GM23338 (cell line): ENCODE data around the gene IGSF21. TPM values are rescaled to one million over a fixed set of nuclear protein-coding genes. Genes with fewer than 3 reads are reported as not detected.

Experiments used
- ATAC-seq: fragments of 200-7000 bp; cut with Tn5 transposase; 3 replicates; pipeline ENCODE4 v1.9.1; 2020
- DNase-seq: peaks from one replicate; pipeline ENCODE4 v3.0.0-alpha.2; 2015; ENCODE audit warnings: low spot score
- H2AFZ ChIP-seq: fragments of 200-600 bp; sonication (generic); 2 replicates; pipeline ENCODE4 v1.8.0; 2016; ENCODE audit warnings: antibody characterized with exemption, mild to moderate bottlenecking, moderate library complexity
- H3F3A ChIP-seq: fragments of 200-600 bp; sonication (generic); replicated peaks from 2 replicates; pipeline ENCODE4 v1.8.0; 2017; ENCODE audit warnings: antibody characterized with exemption, mixed run types, low read depth
- H3K27ac ChIP-seq: fragments of 200-600 bp; sonication (generic); 2 replicates; pipeline ENCODE4 v1.6.1; 2016; ENCODE audit warnings: low read depth
- H3K27me3 ChIP-seq: fragments of 200-600 bp; sonication (generic); 2 replicates; pipeline ENCODE4 v1.8.0; 2016; ENCODE audit warnings: mild to moderate bottlenecking, mixed run types, moderate library complexity; ENCODE audit not compliant: insufficient read depth
- H3K36me3 ChIP-seq: fragments of 200-600 bp; sonication (generic); 2 replicates; pipeline ENCODE4 v1.8.0; 2016; ENCODE audit warnings: mild to moderate bottlenecking; ENCODE audit not compliant: insufficient read depth
- H3K4me1 ChIP-seq: fragments of 200-600 bp; sonication (generic); 2 replicates; pipeline ENCODE4 v1.8.0; 2016; ENCODE audit warnings: mild to moderate bottlenecking, moderate library complexity; ENCODE audit not compliant: insufficient read depth
- H3K4me2 ChIP-seq: fragments of 200-600 bp; sonication (generic); 2 replicates; pipeline ENCODE4 v1.7.1; 2017; ENCODE audit warnings: mixed run types
- H3K4me3 ChIP-seq: fragments of 200-600 bp; sonication (generic); 2 replicates; pipeline ENCODE4 v1.6.1; 2016; ENCODE audit warnings: mixed run types
- H3K79me2 ChIP-seq: fragments of 200-600 bp; sonication (generic); replicated peaks from 2 replicates; pipeline ENCODE4 v1.8.0; 2017; ENCODE audit warnings: mild to moderate bottlenecking; ENCODE audit not compliant: insufficient read depth
- H3K9me2 ChIP-seq: fragments of 200-600 bp; sonication (generic); 2 replicates; pipeline ENCODE4 v1.8.0; 2017; ENCODE audit not compliant: insufficient read depth
- H4K20me1 ChIP-seq: fragments of 200-600 bp; sonication (generic); replicated peaks from 2 replicates; pipeline ENCODE4 v1.8.0; 2017; ENCODE audit warnings: mild to moderate bottlenecking; ENCODE audit not compliant: insufficient read depth
- H3K27ac Mint-ChIP-seq: 2 replicates; pipeline ENCODE4 v1.8.0; 2020; ENCODE audit warnings: inconsistent platforms, mild to moderate bottlenecking, moderate library complexity, mixed read lengths
- H3K27me3 Mint-ChIP-seq: 3 replicates; pipeline ENCODE4 v1.8.0; 2022; ENCODE audit warnings: low read depth, mild to moderate bottlenecking, moderate library complexity, mixed read lengths, inconsistent platforms; ENCODE audit not compliant: insufficient read depth, poor library complexity
- H3K36me3 Mint-ChIP-seq: 3 replicates; pipeline ENCODE4 v1.8.0; 2021; ENCODE audit warnings: low read depth, mild to moderate bottlenecking, inconsistent platforms, moderate library complexity, mixed read lengths
- H3K4me1 Mint-ChIP-seq: 3 replicates; pipeline ENCODE4 v1.8.0; 2020; ENCODE audit warnings: mild to moderate bottlenecking, inconsistent platforms, mixed read lengths
- H3K4me3 Mint-ChIP-seq: 3 replicates; pipeline ENCODE4 v1.8.0; 2021; ENCODE audit warnings: moderate library complexity, mild to moderate bottlenecking, inconsistent platforms, mixed read lengths
- H3K9me3 Mint-ChIP-seq: 3 replicates; pipeline ENCODE4 v1.8.0; 2020; ENCODE audit warnings: moderate library complexity, mild to moderate bottlenecking, inconsistent platforms, mixed read lengths
- CREB1 ChIP-seq: fragments of 250-450 bp; sonication (Bioruptor Pico); IDR thresholded peaks from 2 replicates; pipeline ENCODE4 v1.5.0; 2020; ENCODE audit warnings: low read depth, mild to moderate bottlenecking, moderate library complexity
- EZH2 ChIP-seq: fragments of 200-600 bp; sonication (generic); IDR thresholded peaks from one replicate; pipeline ENCODE4 v1.8.0; 2017; ENCODE audit warnings: antibody characterized with exemption, mild to moderate bottlenecking, low read depth; ENCODE audit not compliant: unreplicated experiment
- EZH2phosphoT487 ChIP-seq: fragments of 200-600 bp; sonication (generic); IDR thresholded peaks from one replicate; pipeline ENCODE4 v1.8.1; 2018; ENCODE audit warnings: antibody characterized with exemption; ENCODE audit not compliant: unreplicated experiment
- JUNB ChIP-seq: IDR thresholded peaks from one replicate; pipeline ENCODE4 v1.6.1; 2016; ENCODE audit warnings: antibody characterized with exemption; ENCODE audit not compliant: unreplicated experiment
- NANOG ChIP-seq: IDR thresholded peaks from 2 replicates; pipeline ENCODE4 v1.6.1; 2016; ENCODE audit warnings: antibody characterized with exemption, borderline replicate concordance
- POLR2AphosphoS5 ChIP-seq: IDR thresholded peaks from 2 replicates; pipeline ENCODE4 v1.6.1; 2016; ENCODE audit warnings: antibody characterized with exemption, low read depth
- STAT1 ChIP-seq: IDR thresholded peaks from one replicate; pipeline ENCODE4 v1.6.1; 2016; ENCODE audit warnings: antibody characterized with exemption; ENCODE audit not compliant: unreplicated experiment
- ZNF114 ChIP-seq: fragments of 250-450 bp; sonication (Bioruptor Pico); IDR thresholded peaks from 2 replicates; pipeline ENCODE4 v1.5.0; 2020; ENCODE audit warnings: mild to moderate bottlenecking, moderate library complexity
- ZNF331 ChIP-seq: fragments of 250-450 bp; sonication (Bioruptor Pico); IDR thresholded peaks from 2 replicates; pipeline ENCODE4 v1.5.0; 2020; ENCODE audit warnings: low read depth, mild to moderate bottlenecking, moderate library complexity
- polyA plus RNA-seq: library from polyadenylated mRNA; unstranded; fragments of >200 nt; fragmentation: Nextera tagmentation; extraction: Ambion mirVana; gene quantifications from 2 replicates; pipeline ENCODE4 v1.2.1, GENCODE V29; 2016
- total RNA-seq: library from RNA; depleted of rRNA; stranded (reverse); fragments of >200 nt; shearing (Covaris generic); gene quantifications from 2 replicates; pipeline ENCODE4 v1.2.3, GENCODE V29; 2014
- TF ChIP-seq, protein P1 (sequence below): IDR thresholded peaks from one replicate; pipeline ENCODE4 v1.6.1; 2018; ENCODE audit warnings: antibody characterized with exemption; ENCODE audit not compliant: unreplicated experiment
- TF ChIP-seq, protein P2 (sequence below): fragments of 250-450 bp; sonication (Bioruptor Pico); IDR thresholded peaks from 2 replicates; pipeline ENCODE4 v1.5.0; 2020; ENCODE audit warnings: mild to moderate bottlenecking, moderate library complexity
- TF ChIP-seq, protein P3 (sequence below), 2 experiments: fragments of 200-600 bp in 1 of 2; sonication (generic) in 1 of 2; conservative IDR thresholded peaks; 2 replicates each; pipeline versions ENCODE4 v1.5.1 to v1.6.1; 2016 to 2017; ENCODE audit warnings: antibody characterized with exemption in 2 of 2, low read depth in 2 of 2, mild to moderate bottlenecking in 2 of 2, moderate library complexity in 1 of 2
- TF ChIP-seq, protein P4 (sequence below): IDR thresholded peaks from 2 replicates; pipeline ENCODE4 v1.6.1; 2016; ENCODE audit warnings: antibody characterized with exemption

Gene IGSF21
- total and polyA plus RNA-seq, 2 experiments from 2014 or later = 15.6 to 15.7 TPM

DNA sequence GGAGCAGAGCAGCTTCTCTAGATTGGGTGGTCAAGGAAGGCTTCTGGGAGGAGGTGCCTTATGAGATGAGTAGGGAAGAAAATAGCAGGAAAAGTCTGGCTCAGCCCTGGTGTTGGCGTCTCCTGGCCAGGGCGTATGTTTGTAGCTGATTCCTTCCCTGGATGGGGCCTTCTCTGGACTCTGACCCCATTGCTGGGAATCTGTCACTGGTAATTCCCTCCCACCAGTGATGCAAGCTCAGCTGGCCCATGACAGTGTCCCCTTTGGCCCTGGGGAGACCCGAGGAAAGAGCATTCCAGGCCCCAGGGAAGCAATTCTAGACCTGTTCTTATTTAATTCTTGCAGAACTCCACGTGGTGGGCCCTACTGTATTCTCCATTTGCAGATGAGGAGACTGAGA is 20.7 kb downstream of the IGSF21 start:
- Histone ChIP-seq H3K27ac (no peak overlapping the region), H3K4me3 (no peak overlapping the region), H3K79me2 (peaks cover under 1% of the 10 kb centered on the region; the same call in 1 of the 2 replicates), H3K9me2 (no peaks in the 10 kb centered on the region), H3K4me2 (no peak overlapping the region), H4K20me1 (no peaks in the 10 kb centered on the region; the same call in 1 of the 2 replicates), H2AFZ (no peak overlapping the region), H3K27me3 (no peaks in the 10 kb centered on the region), H3K36me3 (no peaks in the 10 kb centered on the region), H3F3A (no peaks in the 10 kb centered on the region), H3K4me1 (peaks cover 15% of the 10 kb centered on the region)
- H3K4me1 Mint-ChIP-seq = peaks cover 38% of the 10 kb centered on the region
- no peak; the same call in 2 of the 3 replicates for ATAC-seq
- H3K27ac Mint-ChIP-seq = no peak overlapping the region
- DNase-seq = peak; percentile 26
- H3K9me3 Mint-ChIP-seq = no peaks in the 10 kb centered on the region
- peaks cover 12% of the 10 kb centered on the region for H3K27me3 Mint-ChIP-seq
- H3K4me3 Mint-ChIP-seq = no peak overlapping the region
- no peak for TF ChIP-seq ZNF331
- TF ChIP-seq EZH2 = no peak
- no peak for TF ChIP-seq CREB1 (CRISPR knock-in tag)
- TF ChIP-seq, protein P1, sequence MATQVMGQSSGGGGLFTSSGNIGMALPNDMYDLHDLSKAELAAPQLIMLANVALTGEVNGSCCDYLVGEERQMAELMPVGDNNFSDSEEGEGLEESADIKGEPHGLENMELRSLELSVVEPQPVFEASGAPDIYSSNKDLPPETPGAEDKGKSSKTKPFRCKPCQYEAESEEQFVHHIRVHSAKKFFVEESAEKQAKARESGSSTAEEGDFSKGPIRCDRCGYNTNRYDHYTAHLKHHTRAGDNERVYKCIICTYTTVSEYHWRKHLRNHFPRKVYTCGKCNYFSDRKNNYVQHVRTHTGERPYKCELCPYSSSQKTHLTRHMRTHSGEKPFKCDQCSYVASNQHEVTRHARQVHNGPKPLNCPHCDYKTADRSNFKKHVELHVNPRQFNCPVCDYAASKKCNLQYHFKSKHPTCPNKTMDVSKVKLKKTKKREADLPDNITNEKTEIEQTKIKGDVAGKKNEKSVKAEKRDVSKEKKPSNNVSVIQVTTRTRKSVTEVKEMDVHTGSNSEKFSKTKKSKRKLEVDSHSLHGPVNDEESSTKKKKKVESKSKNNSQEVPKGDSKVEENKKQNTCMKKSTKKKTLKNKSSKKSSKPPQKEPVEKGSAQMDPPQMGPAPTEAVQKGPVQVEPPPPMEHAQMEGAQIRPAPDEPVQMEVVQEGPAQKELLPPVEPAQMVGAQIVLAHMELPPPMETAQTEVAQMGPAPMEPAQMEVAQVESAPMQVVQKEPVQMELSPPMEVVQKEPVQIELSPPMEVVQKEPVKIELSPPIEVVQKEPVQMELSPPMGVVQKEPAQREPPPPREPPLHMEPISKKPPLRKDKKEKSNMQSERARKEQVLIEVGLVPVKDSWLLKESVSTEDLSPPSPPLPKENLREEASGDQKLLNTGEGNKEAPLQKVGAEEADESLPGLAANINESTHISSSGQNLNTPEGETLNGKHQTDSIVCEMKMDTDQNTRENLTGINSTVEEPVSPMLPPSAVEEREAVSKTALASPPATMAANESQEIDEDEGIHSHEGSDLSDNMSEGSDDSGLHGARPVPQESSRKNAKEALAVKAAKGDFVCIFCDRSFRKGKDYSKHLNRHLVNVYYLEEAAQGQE = no peak
- no peak for TF ChIP-seq ZNF114
- TF ChIP-seq, protein P2, sequence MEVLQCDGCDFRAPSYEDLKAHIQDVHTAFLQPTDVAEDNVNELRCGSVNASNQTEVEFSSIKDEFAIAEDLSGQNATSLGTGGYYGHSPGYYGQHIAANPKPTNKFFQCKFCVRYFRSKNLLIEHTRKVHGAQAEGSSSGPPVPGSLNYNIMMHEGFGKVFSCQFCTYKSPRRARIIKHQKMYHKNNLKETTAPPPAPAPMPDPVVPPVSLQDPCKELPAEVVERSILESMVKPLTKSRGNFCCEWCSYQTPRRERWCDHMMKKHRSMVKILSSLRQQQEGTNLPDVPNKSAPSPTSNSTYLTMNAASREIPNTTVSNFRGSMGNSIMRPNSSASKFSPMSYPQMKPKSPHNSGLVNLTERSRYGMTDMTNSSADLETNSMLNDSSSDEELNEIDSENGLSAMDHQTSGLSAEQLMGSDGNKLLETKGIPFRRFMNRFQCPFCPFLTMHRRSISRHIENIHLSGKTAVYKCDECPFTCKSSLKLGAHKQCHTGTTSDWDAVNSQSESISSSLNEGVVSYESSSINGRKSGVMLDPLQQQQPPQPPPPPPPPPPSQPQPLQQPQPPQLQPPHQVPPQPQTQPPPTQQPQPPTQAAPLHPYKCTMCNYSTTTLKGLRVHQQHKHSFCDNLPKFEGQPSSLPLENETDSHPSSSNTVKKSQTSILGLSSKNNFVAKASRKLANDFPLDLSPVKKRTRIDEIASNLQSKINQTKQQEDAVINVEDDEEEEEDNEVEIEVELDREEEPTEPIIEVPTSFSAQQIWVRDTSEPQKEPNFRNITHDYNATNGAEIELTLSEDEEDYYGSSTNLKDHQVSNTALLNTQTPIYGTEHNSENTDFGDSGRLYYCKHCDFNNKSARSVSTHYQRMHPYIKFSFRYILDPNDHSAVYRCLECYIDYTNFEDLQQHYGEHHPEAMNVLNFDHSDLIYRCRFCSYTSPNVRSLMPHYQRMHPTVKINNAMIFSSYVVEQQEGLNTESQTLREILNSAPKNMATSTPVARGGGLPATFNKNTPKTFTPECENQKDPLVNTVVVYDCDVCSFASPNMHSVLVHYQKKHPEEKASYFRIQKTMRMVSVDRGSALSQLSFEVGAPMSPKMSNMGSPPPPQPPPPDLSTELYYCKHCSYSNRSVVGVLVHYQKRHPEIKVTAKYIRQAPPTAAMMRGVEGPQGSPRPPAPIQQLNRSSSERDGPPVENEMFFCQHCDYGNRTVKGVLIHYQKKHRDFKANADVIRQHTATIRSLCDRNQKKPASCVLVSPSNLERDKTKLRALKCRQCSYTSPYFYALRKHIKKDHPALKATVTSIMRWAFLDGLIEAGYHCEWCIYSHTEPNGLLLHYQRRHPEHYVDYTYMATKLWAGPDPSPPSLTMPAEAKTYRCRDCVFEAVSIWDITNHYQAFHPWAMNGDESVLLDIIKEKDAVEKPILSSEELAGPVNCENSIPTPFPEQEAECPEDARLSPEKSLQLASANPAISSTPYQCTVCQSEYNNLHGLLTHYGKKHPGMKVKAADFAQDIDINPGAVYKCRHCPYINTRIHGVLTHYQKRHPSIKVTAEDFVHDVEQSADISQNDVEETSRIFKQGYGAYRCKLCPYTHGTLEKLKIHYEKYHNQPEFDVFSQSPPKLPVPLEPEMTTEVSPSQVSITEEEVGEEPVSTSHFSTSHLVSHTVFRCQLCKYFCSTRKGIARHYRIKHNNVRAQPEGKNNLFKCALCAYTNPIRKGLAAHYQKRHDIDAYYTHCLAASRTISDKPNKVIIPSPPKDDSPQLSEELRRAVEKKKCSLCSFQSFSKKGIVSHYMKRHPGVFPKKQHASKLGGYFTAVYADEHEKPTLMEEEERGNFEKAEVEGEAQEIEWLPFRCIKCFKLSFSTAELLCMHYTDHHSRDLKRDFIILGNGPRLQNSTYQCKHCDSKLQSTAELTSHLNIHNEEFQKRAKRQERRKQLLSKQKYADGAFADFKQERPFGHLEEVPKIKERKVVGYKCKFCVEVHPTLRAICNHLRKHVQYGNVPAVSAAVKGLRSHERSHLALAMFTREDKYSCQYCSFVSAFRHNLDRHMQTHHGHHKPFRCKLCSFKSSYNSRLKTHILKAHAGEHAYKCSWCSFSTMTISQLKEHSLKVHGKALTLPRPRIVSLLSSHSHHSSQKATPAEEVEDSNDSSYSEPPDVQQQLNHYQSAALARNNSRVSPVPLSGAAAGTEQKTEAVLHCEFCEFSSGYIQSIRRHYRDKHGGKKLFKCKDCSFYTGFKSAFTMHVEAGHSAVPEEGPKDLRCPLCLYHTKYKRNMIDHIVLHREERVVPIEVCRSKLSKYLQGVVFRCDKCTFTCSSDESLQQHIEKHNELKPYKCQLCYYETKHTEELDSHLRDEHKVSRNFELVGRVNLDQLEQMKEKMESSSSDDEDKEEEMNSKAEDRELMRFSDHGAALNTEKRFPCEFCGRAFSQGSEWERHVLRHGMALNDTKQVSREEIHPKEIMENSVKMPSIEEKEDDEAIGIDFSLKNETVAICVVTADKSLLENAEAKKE (CRISPR knock-in tag) = no peak
- TF ChIP-seq, protein P3, sequence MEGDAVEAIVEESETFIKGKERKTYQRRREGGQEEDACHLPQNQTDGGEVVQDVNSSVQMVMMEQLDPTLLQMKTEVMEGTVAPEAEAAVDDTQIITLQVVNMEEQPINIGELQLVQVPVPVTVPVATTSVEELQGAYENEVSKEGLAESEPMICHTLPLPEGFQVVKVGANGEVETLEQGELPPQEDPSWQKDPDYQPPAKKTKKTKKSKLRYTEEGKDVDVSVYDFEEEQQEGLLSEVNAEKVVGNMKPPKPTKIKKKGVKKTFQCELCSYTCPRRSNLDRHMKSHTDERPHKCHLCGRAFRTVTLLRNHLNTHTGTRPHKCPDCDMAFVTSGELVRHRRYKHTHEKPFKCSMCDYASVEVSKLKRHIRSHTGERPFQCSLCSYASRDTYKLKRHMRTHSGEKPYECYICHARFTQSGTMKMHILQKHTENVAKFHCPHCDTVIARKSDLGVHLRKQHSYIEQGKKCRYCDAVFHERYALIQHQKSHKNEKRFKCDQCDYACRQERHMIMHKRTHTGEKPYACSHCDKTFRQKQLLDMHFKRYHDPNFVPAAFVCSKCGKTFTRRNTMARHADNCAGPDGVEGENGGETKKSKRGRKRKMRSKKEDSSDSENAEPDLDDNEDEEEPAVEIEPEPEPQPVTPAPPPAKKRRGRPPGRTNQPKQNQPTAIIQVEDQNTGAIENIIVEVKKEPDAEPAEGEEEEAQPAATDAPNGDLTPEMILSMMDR (conservative IDR thresholded peaks at IDR 0.05; ENCODE audit: low read depth in 2 of 2) = no peak
- TF ChIP-seq STAT1 = no peak
- no peak for TF ChIP-seq JUNB
- TF ChIP-seq NANOG = no peak
- no peak for TF ChIP-seq POLR2AphosphoS5
- no peak for TF ChIP-seq EZH2phosphoT487
- TF ChIP-seq, protein P4, sequence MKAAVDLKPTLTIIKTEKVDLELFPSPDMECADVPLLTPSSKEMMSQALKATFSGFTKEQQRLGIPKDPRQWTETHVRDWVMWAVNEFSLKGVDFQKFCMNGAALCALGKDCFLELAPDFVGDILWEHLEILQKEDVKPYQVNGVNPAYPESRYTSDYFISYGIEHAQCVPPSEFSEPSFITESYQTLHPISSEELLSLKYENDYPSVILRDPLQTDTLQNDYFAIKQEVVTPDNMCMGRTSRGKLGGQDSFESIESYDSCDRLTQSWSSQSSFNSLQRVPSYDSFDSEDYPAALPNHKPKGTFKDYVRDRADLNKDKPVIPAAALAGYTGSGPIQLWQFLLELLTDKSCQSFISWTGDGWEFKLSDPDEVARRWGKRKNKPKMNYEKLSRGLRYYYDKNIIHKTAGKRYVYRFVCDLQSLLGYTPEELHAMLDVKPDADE = no peak
- H3K36me3 Mint-ChIP-seq = peaks cover 3% of the 10 kb centered on the region; the same call in 2 of the 3 replicates
